Ishikawa (cell line): ENCODE data around the gene DIP2C.

Experiments
- CEBPB ChIP-seq: IDR thresholded peaks from 2 replicates; pipeline ENCODE4 v1.6.1; 2012
- EP300 ChIP-seq: IDR thresholded peaks from 2 replicates; pipeline ENCODE4 v1.6.1; 2012; ENCODE audit warnings: borderline replicate concordance
- TF ChIP-seq, protein P1 (sequence below): IDR thresholded peaks from 2 replicates; pipeline ENCODE4 v1.6.1; 2012
- TF ChIP-seq, protein P2 (sequence below): IDR thresholded peaks from 2 replicates; pipeline ENCODE4 v1.6.1; 2012; ENCODE audit warnings: low read depth, mild to moderate bottlenecking

DNA sequence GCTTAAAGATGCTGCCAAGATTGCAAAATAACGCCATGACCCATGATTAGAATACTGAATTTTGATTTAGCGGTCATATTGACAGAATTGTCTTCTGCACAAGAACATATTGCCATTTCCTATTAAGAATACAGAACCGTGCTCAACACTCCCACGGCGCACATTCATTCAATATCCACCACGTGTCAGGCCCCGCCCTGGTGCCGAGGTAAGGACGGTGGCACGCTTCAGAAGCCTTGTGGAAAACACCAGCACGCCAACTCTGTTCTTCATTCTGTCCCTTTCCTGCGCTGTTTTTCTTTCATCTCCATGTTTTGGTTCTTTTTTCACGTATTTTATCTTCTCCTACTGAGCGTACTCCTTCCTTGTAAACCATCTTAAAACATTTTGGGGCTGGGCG, 364.9 kb downstream of the DIP2C start:
- TF ChIP-seq CEBPB = no peak
- TF ChIP-seq, protein P1, sequence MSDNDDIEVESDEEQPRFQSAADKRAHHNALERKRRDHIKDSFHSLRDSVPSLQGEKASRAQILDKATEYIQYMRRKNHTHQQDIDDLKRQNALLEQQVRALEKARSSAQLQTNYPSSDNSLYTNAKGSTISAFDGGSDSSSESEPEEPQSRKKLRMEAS = no peak
- TF ChIP-seq, protein P2, sequence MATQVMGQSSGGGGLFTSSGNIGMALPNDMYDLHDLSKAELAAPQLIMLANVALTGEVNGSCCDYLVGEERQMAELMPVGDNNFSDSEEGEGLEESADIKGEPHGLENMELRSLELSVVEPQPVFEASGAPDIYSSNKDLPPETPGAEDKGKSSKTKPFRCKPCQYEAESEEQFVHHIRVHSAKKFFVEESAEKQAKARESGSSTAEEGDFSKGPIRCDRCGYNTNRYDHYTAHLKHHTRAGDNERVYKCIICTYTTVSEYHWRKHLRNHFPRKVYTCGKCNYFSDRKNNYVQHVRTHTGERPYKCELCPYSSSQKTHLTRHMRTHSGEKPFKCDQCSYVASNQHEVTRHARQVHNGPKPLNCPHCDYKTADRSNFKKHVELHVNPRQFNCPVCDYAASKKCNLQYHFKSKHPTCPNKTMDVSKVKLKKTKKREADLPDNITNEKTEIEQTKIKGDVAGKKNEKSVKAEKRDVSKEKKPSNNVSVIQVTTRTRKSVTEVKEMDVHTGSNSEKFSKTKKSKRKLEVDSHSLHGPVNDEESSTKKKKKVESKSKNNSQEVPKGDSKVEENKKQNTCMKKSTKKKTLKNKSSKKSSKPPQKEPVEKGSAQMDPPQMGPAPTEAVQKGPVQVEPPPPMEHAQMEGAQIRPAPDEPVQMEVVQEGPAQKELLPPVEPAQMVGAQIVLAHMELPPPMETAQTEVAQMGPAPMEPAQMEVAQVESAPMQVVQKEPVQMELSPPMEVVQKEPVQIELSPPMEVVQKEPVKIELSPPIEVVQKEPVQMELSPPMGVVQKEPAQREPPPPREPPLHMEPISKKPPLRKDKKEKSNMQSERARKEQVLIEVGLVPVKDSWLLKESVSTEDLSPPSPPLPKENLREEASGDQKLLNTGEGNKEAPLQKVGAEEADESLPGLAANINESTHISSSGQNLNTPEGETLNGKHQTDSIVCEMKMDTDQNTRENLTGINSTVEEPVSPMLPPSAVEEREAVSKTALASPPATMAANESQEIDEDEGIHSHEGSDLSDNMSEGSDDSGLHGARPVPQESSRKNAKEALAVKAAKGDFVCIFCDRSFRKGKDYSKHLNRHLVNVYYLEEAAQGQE = no peak
- TF ChIP-seq EP300 = no peak
